Medulla oblongata (tissue), 1 donor: ENCODE results near the gene HIVEP3.

Experiments used
- DNase-seq: peaks from one replicate; pipeline ENCODE4 v3.0.0-alpha.2; 2015; ENCODE audit errors: extremely low spot score

Gene HIVEP3

DNA sequence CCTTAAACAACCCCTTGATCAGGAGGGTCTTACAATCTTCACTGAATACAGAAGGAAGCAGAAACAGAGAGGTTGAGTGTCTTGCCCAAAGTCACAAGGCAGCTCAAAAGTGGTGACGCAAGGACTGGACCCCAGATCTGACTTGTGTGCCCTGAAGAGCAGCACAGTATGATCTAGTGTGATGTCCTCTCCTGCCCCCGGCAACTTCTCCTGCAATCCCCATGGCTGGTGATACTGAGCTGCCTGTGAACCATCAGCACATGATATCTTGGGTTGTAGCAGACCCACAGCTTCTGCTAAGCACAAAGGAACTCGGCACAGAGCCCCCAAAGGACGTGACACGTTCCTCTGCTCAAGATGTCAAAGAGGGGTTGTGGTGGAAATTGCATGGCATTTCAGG, 383.0 kb downstream of the HIVEP3 start:
- DNase-seq: no peak

DNA sequence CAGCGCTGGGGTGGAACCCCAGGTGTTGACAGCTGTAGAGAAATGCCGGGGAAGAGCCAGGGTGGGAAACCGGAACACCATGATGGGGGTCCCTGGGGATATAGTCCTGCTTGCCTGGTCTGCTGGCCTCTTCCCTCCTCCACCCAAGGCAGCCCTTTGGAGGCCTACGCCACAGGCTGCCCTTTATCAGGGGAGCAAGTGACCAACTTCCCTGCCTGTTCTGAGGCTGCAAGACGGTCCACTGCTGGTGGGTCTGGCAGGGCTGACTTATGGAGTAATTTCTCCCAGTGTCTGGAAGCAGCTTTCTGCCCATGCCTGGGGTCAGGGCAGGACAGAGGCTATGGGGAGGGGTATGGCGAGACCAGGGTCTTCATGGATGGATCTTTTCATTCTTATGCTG, 383.4 kb downstream of the HIVEP3 start:
- no peak for DNase-seq

DNA sequence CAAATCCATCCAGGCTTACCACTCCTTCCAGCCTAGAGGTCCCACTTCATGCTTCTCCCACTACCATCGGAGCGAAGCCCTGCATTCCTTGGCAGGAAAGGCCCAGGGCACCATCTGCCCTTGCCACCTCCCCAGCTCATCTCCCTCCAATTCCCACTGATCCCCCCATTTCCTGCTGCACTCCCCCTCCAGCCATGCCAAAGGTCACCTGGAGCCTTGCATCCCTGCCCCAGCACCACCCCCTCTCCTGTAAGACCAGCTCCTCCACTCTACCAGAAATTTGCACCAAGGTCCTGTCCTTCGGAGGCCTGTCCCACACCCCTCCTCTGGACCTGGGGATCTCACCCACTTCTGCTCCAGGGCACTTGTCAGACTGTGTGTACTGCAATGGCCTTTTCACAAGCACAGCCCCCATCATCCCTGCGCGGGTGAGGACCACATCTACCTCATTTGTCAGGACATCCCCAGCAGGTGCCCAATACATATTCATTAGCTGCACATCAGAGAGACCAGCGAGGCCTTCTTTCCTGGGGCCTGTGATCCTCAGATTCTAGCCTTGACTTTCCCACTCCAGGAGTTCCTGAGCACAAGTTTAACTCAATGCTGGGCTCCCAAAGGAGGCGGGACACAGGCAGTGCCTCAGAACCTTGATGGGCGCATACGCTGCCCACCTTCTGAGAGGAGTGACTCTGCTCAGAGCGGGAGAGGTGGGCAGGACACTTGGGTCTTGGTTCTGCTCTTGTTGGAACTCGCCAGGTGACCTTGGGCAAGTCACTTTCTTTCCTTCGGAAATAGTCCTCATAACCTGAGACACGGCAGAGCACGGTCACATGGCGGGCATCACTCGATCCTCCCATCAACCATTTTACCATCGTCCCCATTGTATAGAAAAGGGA, 384.3 kb downstream of the HIVEP3 start:
- DNase-seq: no peak

DNA sequence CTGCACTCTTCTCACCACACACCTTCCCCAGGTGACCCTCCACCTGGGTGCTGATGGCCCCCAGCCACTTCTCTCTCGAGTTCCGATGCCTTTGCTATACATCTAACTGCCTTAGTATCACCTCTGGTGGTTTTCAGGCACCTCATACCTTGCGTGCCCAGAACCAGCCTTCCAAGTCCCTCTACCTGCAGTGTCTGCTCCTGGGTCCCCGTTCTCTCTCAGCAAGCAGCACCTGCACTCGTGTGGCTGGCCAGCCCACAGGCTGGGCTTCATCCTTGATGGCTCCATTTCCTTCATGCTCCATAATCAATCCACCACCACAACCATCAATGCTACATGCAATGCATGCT, 385.0 kb downstream of the HIVEP3 start:
- no peak for DNase-seq

DNA sequence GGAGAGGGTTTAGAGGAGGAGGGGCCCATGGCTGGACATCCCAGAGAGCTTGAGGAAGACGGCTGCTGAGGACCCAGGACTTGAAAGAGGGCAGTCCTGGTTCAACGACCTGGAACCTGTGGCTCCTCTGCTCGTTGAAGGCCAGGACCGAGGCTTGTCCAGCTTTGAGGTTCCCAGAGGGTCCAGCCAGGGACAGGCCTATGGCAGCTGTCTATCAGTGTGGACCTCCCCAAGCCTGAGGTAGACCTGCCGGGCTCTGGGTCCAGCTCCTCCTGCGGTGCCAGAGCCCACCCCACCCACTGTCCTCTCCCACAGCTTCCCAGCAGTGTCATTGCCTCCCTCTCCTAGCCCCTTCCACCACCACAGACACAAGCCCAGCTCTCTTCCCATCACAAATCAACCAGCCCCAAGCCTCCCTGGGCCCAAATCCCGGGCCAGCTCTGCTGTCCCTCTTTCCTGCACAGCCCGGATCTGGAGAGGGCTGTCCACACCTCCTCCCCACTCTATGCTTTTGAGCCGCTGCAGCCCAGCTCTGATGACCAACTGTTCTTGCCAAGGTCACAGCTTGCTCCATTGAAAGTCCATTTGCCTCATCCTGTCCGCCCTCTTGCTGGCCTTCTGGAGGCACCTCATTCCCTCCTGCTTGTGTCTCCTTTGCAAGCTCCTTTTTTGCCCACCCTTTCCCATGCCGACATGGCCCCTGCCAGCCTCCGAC, 385.5 kb downstream of the HIVEP3 start:
- no peak for DNase-seq

DNA sequence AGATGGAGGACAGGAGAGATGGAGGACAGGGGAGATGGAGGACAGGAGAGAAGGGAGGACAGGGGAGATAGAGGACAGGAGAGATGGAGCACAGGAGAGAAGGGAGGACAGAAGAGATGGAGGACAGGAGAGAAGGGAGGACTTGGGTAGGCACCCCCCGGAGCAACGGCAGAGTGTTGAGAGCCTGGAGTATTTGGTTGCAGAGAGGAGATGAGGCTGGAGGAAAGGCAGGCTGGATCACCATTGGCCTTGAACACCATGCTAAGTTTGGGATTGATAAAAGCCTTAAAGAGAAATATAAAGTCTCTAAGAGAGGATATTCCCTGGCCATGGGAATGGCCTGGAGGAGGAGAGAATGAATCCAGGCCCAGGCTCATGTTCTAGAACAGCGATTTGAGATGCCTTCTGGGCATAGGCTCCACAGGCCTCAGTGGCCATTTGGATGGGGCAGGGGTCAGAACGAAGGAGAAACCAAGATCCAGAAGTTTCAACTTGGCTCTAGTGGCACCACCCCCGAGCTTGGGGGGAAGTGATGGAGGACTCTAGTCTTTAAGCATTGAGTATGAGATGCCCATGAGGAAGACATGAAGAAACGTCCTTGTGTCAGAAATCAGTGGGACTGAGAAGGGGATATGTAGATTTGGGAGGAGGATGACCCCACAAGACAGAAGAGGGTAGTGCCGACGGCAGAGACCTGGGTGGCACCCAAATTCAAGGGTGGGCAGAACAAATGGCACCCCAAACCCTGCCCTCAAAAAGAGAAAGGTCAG, 386.3 kb downstream of the HIVEP3 start:
- no peak for DNase-seq

DNA sequence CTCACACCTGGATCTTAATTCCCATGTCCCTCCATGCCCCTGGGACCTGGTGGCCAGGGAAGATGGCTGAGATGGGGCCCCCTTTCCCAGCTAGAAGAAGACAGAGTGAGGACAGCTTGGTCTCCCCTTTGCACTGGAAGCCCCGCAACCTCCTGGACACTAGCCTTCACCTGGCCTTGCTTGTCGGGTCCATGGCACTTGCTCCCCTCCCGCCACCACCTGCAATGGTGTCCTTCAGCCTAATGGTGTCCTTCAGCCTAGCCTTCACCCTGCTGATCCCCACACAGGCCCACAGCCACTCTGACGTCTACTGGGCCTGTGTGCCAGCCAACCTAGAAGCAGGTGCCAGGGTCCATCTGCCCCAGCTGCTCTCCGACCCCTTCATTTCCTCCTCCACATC, 388.3 kb downstream of the HIVEP3 start:
- no peak for DNase-seq

DNA sequence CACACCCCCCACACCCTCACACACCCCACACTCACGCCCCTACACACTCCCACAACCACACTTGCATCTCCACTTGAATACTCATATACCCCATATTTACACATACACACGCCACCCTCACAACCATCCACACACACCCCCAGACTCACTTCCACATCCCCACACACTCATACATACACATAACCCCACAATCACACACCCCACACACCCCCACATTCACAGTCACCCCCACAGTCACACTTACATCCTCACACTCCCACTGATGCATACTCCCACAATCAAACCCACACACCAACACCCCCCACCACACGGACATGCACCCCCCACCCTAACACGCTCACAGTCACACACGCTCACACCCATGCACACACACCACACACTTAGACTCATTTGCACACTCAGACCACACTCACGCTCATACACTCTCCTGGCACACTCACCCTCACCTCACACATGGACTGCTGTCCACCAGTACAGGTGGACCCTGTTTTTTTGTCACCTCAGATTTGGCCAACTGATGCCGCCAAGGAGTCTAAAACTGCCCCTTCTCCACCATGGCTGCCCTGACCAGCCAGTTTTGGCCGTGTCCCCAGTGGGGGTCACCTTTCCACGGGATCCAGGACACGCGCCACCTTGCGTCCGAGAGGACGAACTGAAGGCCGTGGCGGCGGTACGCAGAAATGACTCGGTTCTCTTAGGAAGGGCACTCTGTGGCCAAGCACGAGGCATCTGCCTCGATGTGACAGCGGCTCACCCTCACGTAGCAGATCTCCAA, 388.9 kb downstream of the HIVEP3 start:
- no peak for DNase-seq

DNA sequence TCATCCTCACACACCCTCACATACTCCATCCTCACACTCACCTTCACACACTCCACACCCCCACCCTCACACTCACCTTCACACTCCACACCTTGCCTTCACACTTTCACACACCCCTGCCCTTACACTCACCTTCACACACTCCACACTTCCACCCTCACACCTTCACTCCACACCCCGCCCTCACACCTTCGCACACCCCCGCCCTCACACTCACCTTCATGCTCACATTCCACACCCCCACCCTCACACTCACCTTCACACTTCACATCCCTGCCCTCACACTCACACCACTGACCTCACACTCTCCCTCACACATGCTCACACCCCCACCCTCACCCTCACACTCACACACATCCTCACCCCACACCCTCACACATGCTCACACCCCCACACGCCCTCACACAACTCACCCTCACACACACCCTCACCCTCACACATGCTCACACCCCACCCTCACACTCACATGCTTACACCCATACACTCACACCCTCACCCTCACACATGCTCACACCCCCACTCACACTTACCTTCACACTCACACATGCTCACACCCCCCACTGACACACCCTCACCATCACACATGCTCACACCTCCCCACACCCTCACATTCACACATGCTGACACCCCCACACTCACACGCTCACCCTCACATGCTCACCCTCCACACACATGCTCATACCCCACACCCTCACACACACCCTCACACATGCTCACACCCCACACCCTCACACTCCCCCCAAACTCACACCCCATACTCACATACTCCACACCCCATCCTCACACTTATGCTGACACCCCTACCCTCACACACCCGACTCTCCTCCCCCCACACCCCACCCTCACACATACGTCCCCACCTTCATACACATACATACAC, 389.8 kb downstream of the HIVEP3 start:
- no peak for DNase-seq

DNA sequence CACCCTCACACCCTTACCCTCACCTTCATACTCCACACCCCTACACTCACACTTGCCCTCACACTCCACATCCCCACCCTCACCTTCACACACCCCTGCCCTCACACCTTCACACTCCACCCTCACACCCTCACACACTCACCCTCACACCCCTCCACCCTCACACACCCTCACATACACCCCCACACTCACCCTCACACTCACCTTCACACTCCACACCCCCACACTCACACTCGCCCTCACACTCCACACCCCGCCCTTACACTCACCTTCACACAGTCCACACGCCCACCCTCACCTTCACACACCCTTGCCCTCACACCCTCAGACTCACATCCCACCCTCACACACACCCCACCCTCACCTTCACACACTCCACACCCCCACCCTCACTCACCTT, 390.6 kb downstream of the HIVEP3 start:
- no peak for DNase-seq

DNA sequence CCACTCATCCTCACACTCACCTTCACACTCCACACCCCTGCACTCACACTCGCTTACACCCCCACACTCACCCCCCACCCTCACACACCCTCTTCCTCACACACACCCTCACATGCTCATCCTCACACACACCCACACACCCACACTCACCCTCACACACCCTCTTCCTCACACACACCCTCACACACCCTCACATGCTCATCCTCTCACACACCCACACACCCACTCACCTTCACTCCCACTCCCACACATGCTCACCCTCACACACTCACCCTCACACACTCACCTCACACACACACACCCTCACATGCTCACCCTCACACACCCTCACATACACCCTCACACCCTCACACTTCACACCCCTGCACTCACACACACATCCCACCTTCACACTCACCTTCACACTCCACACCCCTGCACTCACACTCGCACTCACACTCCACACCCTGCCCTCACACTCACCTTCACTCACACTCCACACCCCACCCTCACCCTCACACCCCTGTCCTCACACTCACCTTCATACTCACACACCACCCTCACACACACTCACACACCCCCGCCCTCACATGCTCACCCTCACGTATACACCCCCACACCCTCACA, 391.7 kb downstream of the HIVEP3 start:
- DNase-seq: no peak

DNA sequence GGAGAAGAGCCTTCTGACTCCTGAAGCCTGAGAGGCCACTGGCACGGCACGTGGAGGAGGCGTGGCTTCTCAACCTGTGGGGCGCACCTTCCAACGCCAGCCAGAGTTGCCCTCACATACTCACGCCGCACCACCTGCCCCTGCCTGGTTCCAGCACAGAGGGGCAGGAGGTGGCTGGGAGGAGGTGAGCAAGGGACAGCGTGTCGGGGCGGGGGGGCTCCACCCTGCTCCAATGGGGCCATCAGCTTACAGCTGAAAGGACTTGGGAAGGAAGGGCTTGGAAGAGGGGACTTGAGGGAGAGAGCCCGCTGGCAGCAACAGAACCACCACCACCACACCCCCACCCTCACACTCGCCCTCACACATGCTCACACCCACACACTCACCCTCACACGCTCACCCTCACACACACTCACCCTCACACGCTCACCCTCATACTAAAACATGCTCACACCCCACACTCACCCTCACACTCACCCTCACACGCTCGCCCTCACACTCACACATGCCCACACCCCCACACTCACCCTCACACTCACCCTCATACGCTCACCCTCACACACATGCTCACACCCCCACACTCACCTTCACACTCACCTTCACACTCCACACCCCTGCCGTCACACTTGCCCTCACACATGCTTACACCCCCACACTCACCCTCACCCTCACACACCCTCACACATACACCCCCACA, 392.7 kb downstream of the HIVEP3 start:
- DNase-seq: no peak

DNA sequence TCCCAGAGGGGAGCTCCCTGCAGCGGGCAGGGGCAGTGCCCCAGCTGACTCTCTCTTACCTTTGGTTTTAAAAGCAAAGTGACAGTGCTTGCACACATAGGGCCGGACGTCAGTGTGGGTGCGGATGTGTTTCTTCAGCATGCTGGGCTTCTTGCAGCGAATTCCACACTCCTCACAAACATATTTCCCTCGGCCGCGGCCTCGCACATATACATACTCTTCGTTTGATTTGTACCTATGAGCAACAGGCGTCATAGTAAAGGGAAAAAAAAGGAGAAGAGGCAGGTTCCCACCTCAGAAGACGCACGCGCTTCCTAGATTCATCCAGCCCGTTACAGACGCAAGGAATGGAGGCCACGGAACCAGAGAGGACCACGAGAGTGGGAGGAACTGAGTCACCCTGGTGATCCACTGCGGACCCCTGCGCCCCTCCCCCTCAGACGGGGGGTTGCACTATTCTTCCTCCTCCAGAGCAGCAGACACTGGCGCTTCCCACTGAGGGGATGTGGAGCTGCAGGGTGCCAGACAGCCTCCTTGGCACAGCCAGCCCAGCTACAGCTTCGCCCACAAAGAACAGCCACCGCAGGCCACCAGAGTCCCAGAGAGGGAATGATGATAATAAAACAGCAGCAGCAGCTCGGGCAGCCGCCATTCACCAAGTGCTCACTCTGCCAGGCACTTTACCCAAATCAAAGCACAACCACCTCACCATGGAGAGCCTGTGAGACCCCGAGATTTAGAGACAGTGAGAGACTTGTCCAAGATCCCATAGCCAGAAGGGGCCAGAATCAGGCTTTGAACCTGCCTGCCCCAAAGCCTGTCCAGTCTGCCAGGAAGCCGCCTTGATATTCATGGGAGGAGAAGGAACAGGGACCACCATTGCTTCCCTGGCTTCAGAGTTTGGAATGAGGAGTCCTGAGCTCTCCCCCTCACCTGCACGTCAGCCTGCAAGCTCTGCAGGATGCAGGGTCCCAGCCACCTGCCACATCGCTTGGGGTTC, 393.7 kb downstream of the HIVEP3 start:
- no peak for DNase-seq

DNA sequence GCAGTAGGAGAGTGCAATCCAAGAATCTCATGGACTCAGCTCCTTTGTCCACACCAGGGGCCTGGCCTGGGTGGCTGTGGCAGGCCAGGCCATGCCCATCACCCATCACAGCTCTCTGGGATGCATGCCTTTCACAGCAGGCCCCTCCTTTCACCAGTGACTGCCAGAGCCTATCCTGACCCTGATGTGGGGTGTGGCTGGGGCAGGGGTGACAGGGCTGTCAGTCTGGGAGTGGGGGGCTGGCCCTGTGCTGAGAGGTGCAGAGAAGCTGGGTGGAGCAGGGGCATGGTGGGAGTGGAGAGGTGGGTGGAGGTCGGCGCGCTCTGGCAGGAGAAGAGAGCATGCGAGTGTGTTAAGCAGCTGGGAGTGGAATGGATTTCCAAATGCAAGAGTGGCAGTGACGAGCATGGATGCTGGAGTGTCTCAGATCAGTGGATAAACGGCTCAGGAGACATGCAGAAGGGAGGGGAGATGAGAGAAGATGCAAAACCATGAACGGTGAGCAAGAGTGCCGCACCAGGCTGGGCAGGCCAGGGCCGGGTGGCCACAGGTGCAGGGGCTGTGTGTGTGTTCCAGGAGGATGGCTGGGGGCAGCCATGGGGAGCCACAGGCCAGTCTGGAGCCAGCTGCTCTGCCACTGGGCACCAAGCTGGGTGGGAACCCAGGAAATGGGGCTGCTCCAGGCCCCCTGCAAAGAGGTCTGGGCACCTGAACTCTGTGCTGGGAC, 394.6 kb downstream of the HIVEP3 start:
- no peak for DNase-seq

DNA sequence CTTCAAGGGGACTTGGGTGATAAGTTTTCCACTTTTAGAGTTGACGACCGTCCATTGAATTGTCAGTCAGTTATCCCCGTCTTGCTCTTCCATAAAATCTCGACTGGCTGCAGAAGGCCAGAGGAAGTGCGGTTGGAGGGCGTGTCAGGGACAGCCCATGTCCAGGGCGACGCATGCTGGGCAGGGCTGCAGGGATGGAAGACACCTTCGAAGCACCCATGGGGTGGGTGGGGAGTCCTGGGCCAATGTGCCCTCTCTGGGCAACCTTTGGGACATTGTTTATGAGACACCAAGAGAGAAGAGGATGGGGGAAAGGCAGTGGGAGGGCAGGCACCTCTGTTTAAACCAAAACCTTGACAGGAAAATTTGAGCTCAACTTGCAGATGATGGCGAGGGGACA, 395.7 kb downstream of the HIVEP3 start:
- DNase-seq: no peak

DNA sequence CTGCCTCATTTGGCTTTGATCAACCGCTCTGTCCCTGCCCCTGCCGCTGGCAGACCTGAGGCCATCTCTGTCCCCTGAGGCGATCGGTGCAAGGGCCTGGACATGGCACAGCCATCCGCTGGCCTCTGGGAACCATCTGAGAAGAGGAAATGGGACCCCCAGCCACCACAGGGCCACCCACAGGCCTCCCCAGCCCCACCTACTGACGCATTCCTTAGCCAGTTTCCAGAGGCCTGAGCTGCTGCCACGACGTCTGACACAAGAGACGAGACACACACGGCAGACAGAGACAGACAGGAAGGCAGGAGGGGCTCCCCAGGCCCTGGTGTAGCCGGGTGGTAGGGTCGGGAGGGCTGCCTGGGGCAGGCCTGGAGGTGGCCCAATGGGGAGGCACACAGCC, 397.0 kb downstream of the HIVEP3 start:
- DNase-seq: no peak

DNA sequence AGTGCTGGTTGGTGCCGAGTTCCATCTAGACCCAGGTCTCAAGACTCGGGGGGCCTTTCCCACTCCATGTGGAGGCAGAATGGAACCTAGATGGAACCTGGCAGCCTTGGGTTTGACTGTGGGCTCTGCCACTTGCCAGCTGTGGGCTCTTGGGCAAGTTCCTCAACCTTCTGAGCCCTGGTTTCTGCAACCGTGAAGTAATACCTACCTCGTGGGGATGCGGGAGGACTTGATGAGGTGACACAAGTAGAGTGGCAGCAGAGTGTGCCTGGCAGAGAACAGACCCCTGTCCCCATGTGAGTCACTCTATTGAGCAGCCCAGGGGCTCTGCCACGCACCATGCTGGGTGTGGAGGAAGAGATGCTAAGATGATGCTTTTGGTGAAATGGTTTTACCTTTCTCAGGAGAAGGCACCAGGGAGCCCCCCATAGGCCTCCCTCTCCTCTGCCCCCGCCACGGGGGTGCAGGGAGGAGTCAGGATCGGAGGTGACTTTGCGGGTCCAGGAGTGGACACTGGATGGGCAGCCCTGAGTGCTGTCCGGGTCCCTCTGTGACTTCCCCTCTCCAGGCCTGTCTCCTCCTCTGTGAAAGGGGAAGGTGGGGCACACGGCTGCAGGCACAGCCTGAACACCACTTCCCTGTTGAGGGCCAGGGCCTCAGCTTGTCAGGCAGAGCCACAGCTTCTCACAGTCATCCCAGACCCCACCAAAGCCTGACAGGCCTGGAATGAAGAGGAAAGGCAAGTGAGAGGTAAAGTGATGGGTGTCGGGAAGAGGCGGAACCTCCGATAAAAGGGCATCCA, 397.6 kb downstream of the HIVEP3 start:
- no peak for DNase-seq
